PFSK-1 (cell line): ENCODE data around the gene KIAA0408.

Experiments
- FOXP2 ChIP-seq: optimal IDR thresholded peaks from 2 replicates; pipeline ENCODE3; 2011; ENCODE audit warnings: borderline replicate concordance, control low read depth, inconsistent platforms; ENCODE audit not compliant: insufficient read depth; ENCODE audit errors: extremely low read length, extremely low read depth
- POLR2AphosphoS5 ChIP-seq: IDR thresholded peaks from 2 replicates; pipeline ENCODE4 v1.6.1; 2012; ENCODE audit warnings: low read depth, mild to moderate bottlenecking, control low read depth, low read length, moderate library complexity
- REST ChIP-seq, 2 experiments: IDR thresholded peaks; 2 replicates each; pipeline versions ENCODE4 v1.6.1 to v1.8.0; 2011 to 2012; ENCODE audit warnings: low read depth in 2 of 2, low read length in 2 of 2, control low read depth in 1 of 2, inconsistent platforms in 1 of 2, mild to moderate bottlenecking in 1 of 2, moderate library complexity in 1 of 2; ENCODE audit not compliant: insufficient read depth in 1 of 2
- SIN3A ChIP-seq: IDR thresholded peaks from 2 replicates; pipeline ENCODE4 v1.6.1; 2012; ENCODE audit warnings: mild to moderate bottlenecking, low read length, moderate library complexity, borderline replicate concordance; ENCODE audit not compliant: insufficient read depth
- TAF1 ChIP-seq: IDR thresholded peaks from 2 replicates; pipeline ENCODE4 v1.6.1; 2012; ENCODE audit warnings: low read length, control low read depth, borderline replicate concordance; ENCODE audit not compliant: insufficient read depth

The KIAA0408 gene

GRCh38 chr6:127441881-127442280 lies 17.3 kb downstream of the KIAA0408 start:
- no peak for TF ChIP-seq POLR2AphosphoS5
- no peak for TF ChIP-seq SIN3A
- TF ChIP-seq FOXP2: no peak
- no peak for TF ChIP-seq REST (IDR thresholded peaks at IDR 0.05; ENCODE audit: insufficient read depth in 1 of 2, low read depth in 2 of 2, low read length in 2 of 2)
- no peak for TF ChIP-seq TAF1

GRCh38 chr6:127439718-127440117 lies 19.5 kb downstream of the KIAA0408 start:
- no peak for TF ChIP-seq REST (IDR thresholded peaks at IDR 0.05; ENCODE audit: insufficient read depth in 1 of 2, low read depth in 2 of 2, low read length in 2 of 2)
- no peak for TF ChIP-seq POLR2AphosphoS5
- TF ChIP-seq FOXP2: no peak
- TF ChIP-seq TAF1: no peak
- TF ChIP-seq SIN3A: no peak

- no peak for TF ChIP-seq REST (IDR thresholded peaks at IDR 0.05; ENCODE audit: insufficient read depth in 1 of 2, low read depth in 2 of 2, low read length in 2 of 2)
- no peak for TF ChIP-seq TAF1
- TF ChIP-seq SIN3A: no peak
- TF ChIP-seq FOXP2: no peak
- no peak for TF ChIP-seq POLR2AphosphoS5
Observed at GRCh38 chr6:127436578-127437110, 22.5 kb downstream of the KIAA0408 start.

- TF ChIP-seq POLR2AphosphoS5: no peak
- no peak for TF ChIP-seq FOXP2
- TF ChIP-seq SIN3A: no peak
- TF ChIP-seq REST (IDR thresholded peaks at IDR 0.05; ENCODE audit: insufficient read depth in 1 of 2, low read depth in 2 of 2, low read length in 2 of 2): no peak
- TF ChIP-seq TAF1: no peak
Observed at GRCh38 chr6:127435626-127436220, 23.5 kb downstream of the KIAA0408 start.

GRCh38 chr6:127434651-127435050 lies 24.5 kb downstream of the KIAA0408 start:
- TF ChIP-seq TAF1: no peak
